Osteocyte (in vitro differentiated cells): ENCODE data around the gene FAM89B. TPM values are rescaled to one million over a fixed set of nuclear protein-coding genes. Genes with fewer than 3 reads are reported as not detected.

Source experiments
- DNase-seq: peaks from one replicate; pipeline ENCODE4 v3.0.0; 2021; ENCODE audit warnings: mixed read lengths; ENCODE audit not compliant: unreplicated experiment; ENCODE audit errors: extremely low spot score
- H3K27ac Mint-ChIP-seq: one replicate; pipeline ENCODE4 v1.8.0; 2021; ENCODE audit warnings: mild to moderate bottlenecking, mixed read lengths; ENCODE audit not compliant: unreplicated experiment
- H3K27me3 Mint-ChIP-seq: one replicate; pipeline ENCODE4 v1.8.0; 2021; ENCODE audit warnings: mixed read lengths; ENCODE audit not compliant: unreplicated experiment
- H3K36me3 Mint-ChIP-seq: one replicate; pipeline ENCODE4 v1.8.0; 2021; ENCODE audit warnings: mixed read lengths; ENCODE audit not compliant: unreplicated experiment
- H3K4me1 Mint-ChIP-seq: one replicate; pipeline ENCODE4 v1.8.0; 2021; ENCODE audit warnings: mixed read lengths; ENCODE audit not compliant: unreplicated experiment
- H3K4me3 Mint-ChIP-seq: one replicate; pipeline ENCODE4 v1.8.0; 2021; ENCODE audit warnings: mild to moderate bottlenecking, moderate library complexity, mixed read lengths; ENCODE audit not compliant: unreplicated experiment
- H3K9me3 Mint-ChIP-seq: one replicate; pipeline ENCODE4 v1.8.0; 2021; ENCODE audit warnings: mixed read lengths; ENCODE audit not compliant: unreplicated experiment
- CTCF ChIP-seq: fragments of 200-600 bp; sonication (generic); IDR thresholded peaks from 2 replicates; pipeline ENCODE4 v1.5.0; 2021; ENCODE audit warnings: antibody characterized with exemption, mild to moderate bottlenecking, moderate library complexity
- total RNA-seq: library from RNA; stranded (reverse); gene quantifications from 2 replicates; pipeline ENCODE4 v1.2.1, GENCODE V29; 2021

FAM89B gene
- total RNA-seq, 1 donor from 2014 or later: 92.1 TPM

- Mint-ChIP-seq H3K36me3 (peaks cover 20% of the 10 kb centered on the region), H3K4me3 (no peak overlapping the region), H3K9me3 (no peaks in the 10 kb centered on the region), H3K27ac (no peak overlapping the region), H3K4me1 (peaks cover 10% of the 10 kb centered on the region), H3K27me3 (no peaks in the 10 kb centered on the region)
- no peak for TF ChIP-seq CTCF
- DNase-seq: no peak
These were observed 45.8 kb downstream of the FAM89B start for GRCh38 chr11:65617990-65618751.

- peaks cover 8% of the 10 kb centered on the region for H3K4me1 Mint-ChIP-seq
These were observed 46.4 kb downstream of the FAM89B start for GRCh38 chr11:65618763-65619162.

GRCh38 chr11:65619281-65619928 is 47.1 kb downstream of the FAM89B start:
- TF ChIP-seq CTCF: no peak
- H3K4me1 Mint-ChIP-seq: peaks cover 8% of the 10 kb centered on the region
- no peak overlapping the region for H3K27ac Mint-ChIP-seq
- no peaks in the 10 kb centered on the region for H3K9me3 Mint-ChIP-seq
- H3K36me3 Mint-ChIP-seq: peaks cover 23% of the 10 kb centered on the region
- H3K27me3 Mint-ChIP-seq: no peaks in the 10 kb centered on the region
- no peak for DNase-seq
- no peak overlapping the region for H3K4me3 Mint-ChIP-seq

More at GRCh38 chr11:65618763-65619162, 46.4 kb downstream of the FAM89B start:
- H3K27me3 Mint-ChIP-seq: no peaks in the 10 kb centered on the region
- no peak for DNase-seq
- H3K27ac Mint-ChIP-seq: no peak overlapping the region
- H3K4me3 Mint-ChIP-seq: no peak overlapping the region
- no peak for TF ChIP-seq CTCF
- H3K36me3 Mint-ChIP-seq: peaks cover 20% of the 10 kb centered on the region
- no peaks in the 10 kb centered on the region for H3K9me3 Mint-ChIP-seq

GRCh38 chr11:65620666-65621065 is 48.3 kb downstream of the FAM89B start:
- no peaks in the 10 kb centered on the region for H3K27me3 Mint-ChIP-seq
- H3K9me3 Mint-ChIP-seq: no peaks in the 10 kb centered on the region
- no peak for DNase-seq
- no peak for TF ChIP-seq CTCF
- H3K36me3 Mint-ChIP-seq: peaks cover 24% of the 10 kb centered on the region
- peaks cover 8% of the 10 kb centered on the region for H3K4me1 Mint-ChIP-seq
- no peak overlapping the region for H3K27ac Mint-ChIP-seq
- H3K4me3 Mint-ChIP-seq: no peak overlapping the region

GRCh38 chr11:65621460-65621859 is 49.1 kb downstream of the FAM89B start:
- Mint-ChIP-seq H3K4me1 (peaks cover 6% of the 10 kb centered on the region), H3K27ac (no peak overlapping the region), H3K27me3 (no peaks in the 10 kb centered on the region), H3K9me3 (no peaks in the 10 kb centered on the region), H3K36me3 (peaks cover 29% of the 10 kb centered on the region), H3K4me3 (no peak overlapping the region)
- no peak for TF ChIP-seq CTCF
- DNase-seq: no peak
